HUES64 (cell line): Measurements from ENCODE around the gene CAPG.

ENCODE experiments used
- H3K27ac ChIP-seq: 2 replicates; pipeline ENCODE4 v1.7.0; 2013; ENCODE audit warnings: low read depth, low read length, inconsistent platforms
- H3K27me3 ChIP-seq: 2 replicates; pipeline ENCODE4 v1.6.1; 2013; ENCODE audit warnings: mild to moderate bottlenecking, low read length; ENCODE audit not compliant: insufficient read depth
- H3K36me3 ChIP-seq: 2 replicates; pipeline ENCODE4 v1.6.1; 2013; ENCODE audit warnings: mild to moderate bottlenecking, low read length; ENCODE audit not compliant: insufficient read depth
- H3K4me1 ChIP-seq: 2 replicates; pipeline ENCODE4 v1.6.1; 2013; ENCODE audit warnings: mild to moderate bottlenecking, low read length, moderate library complexity; ENCODE audit not compliant: insufficient read depth
- H3K4me3 ChIP-seq: 2 replicates; pipeline ENCODE4 v1.5.1; 2013; ENCODE audit warnings: mild to moderate bottlenecking, low read length, moderate library complexity
- H3K9ac ChIP-seq: 2 replicates; pipeline ENCODE4 v1.6.1; 2013; ENCODE audit warnings: mild to moderate bottlenecking, low read depth, low read length
- H3K9me3 ChIP-seq: 2 replicates; pipeline ENCODE4 v1.6.1; 2013; ENCODE audit warnings: low read depth, low read length; ENCODE audit not compliant: insufficient read depth
- WGBS: fragments of 150-250, 120-280 bp; methylation state at CpG from one replicate; pipeline ENCODE4 v1.1.7; 2013; ENCODE audit warnings: missing lambda C conversion rate; 5-methylcytosine and 5-hydroxymethylcytosine counted together

Gene CAPG

DNA sequence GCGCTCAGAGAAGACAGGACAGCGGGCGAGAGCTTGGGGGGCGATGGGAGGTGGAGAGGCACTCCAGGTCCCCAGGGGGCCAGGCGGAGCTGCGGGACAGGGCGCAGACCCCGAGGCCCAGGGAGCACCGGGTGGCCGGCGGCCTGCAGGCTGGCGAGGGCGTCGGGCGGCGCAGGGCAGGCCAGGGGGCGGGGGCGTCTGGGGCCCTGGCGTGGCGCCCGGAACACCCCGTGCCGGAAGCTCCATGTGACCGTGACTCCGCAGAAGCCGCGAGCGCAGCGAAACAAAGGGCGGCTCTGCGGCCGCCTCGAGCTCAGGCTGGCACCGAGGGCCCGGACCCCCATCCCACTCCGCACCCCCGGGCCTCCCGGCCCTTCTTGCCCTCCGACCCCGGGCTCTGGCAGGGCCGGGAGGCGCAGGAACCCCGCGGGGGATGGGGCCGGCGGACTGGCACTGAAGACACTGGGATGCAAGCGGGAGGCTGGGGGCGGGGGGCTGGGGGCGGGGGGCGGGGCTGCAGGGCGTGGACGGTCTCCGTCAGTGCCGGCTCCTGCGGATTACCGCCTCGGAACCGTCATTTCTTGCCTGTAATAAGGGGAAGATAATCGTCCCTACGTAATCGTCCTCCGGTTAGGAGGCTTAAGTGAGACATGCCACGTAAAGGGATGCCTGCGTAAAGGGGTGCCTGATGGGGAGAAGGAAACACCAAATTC is 27.5 kb upstream of the CAPG start:
- Histone ChIP-seq H3K27ac (peak overlapping the region; percentile 72), H3K9ac (peak overlapping the region; percentile 92), H3K4me1 (peaks cover 19% of the 10 kb centered on the region), H3K27me3 (peaks cover 8% of the 10 kb centered on the region; the same call in 1 of the 2 replicates), H3K9me3 (no peaks in the 10 kb centered on the region), H3K4me3 (peak overlapping the region; percentile 60), H3K36me3 (no peaks in the 10 kb centered on the region)
- WGBS, result 4% methylated on average over 64 of the region's 64 CpGs

DNA sequence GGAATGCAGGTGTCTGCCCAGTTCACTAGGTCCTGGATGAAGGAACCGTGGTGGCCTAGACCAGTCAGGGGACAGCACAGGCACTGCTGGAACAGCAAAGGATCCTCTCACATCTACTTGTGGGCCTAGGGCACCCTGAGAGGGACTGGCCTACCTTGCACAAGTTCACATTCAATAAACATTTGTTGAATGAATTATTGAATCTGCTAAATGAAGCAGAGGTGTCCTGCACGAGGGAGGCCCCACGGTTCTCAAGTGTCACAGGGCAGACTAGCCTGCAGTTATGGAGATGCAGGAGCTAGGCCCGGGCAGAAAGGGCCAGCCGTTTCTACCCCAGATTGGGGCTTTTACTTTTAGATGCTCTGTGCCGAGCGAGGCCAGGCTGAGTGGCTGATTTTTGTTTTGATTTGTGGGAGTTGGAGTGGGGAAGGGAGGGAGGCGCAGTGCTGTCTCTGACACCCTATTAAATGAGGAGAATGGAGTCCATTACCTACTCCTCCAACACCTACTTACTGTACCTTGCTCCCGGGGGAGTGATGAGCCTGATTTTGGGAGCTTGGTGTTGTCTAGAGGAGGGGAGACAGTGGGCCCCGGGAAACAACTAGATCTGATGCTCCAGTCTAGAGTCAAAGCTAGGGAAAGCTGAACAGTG is 26.8 kb upstream of the CAPG start:
- peak overlapping the region; percentile 49; the same call in 1 of the 2 replicates for H3K27ac ChIP-seq
- H3K27me3 ChIP-seq, result peaks cover 8% of the 10 kb centered on the region; the same call in 1 of the 2 replicates
- peak overlapping the region; percentile 60 for H3K4me3 ChIP-seq
- H3K9me3 ChIP-seq, result no peaks in the 10 kb centered on the region
- WGBS, result 72% methylated on average over 9 of the region's 10 CpGs
- H3K36me3 ChIP-seq, result no peaks in the 10 kb centered on the region
- H3K9ac ChIP-seq, result peak overlapping the region; percentile 92
- peaks cover 20% of the 10 kb centered on the region for H3K4me1 ChIP-seq

DNA sequence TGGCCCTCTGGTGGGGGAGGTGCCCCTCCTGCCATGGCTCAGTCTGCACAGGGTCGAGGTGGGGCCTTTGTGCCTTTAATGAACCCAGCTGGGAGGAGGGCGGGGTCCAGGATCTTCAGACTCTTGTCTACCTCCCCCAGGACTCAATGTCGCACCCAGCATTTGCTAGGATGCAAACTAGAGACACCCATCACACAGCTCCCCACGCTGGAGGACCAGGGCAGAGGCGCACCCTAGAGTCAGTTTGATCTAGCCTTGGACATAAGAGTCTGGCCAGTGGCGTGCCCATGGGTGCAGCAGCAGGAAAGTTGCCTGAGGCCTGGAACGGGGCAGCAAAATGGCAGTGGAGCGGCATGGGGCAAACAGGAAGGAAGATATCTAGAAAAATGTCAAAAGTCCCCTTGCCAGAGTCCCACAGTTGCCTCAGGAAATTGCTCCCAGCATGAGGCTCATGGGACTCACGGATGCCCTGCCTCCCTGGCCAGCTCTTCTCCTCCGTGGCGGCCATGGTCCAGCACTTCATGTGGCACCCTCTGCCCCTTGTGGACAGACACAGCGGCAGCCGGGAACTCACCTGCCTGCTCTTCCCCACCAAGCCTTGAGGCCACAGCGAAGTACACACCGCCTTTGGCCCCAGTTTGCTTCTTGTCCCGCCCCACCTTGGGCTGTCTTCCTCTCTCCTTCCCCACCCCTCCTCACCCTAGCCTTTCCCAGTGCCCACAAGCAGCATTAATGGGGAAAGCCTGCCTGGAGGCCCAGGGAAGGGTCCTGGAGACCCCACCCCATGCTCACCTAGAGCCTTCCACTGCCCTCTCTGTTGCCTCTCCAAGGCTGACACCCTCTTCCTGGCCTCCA is 26.0 kb upstream of the CAPG start:
- WGBS, result 86% methylated on average over 16 of the region's 16 CpGs

DNA sequence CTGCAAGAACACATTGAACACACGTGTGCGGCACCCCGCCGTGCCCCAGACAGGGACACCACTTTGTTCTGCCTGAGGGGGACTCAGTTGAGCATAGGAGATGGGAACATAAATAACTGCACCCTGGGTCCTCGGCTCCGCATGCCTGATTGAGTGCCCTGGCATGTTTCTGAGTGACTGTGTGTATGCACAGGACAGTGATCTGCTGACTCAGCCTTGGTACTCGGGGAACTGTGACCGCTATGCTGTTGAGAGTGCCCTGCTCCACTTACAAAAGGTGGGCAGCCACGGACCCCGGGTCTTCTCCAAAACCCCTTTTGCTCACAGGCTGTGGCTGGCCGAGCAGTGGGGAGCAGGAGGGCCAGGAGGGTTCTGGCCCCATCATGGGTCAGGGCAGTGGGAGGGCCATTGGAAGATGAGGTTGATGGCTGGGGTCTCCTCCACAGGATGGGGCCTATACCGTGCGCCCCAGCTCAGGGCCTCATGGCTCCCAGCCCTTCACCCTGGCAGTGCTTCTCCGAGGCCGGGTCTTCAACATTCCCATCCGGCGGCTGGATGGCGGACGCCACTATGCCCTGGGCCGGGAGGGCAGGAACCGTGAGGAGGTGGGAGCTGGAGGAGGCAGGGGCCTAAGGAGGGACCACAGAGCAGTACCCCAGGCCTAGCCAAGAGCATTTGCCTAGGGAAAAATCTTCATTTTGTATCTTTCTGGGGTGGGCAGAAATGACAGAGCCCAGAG is 25.2 kb upstream of the CAPG start:
- Histone ChIP-seq H3K27ac (no peak overlapping the region), H3K4me1 (peaks cover 29% of the 10 kb centered on the region)

More for the DNA sequence above, 26.0 kb upstream of the CAPG start:
- Histone ChIP-seq H3K36me3 (no peaks in the 10 kb centered on the region), H3K27ac (no peak overlapping the region), H3K4me3 (no peak overlapping the region), H3K4me1 (peaks cover 27% of the 10 kb centered on the region), H3K9ac (no peak overlapping the region), H3K9me3 (no peaks in the 10 kb centered on the region), H3K27me3 (peaks cover 8% of the 10 kb centered on the region; the same call in 1 of the 2 replicates)

DNA sequence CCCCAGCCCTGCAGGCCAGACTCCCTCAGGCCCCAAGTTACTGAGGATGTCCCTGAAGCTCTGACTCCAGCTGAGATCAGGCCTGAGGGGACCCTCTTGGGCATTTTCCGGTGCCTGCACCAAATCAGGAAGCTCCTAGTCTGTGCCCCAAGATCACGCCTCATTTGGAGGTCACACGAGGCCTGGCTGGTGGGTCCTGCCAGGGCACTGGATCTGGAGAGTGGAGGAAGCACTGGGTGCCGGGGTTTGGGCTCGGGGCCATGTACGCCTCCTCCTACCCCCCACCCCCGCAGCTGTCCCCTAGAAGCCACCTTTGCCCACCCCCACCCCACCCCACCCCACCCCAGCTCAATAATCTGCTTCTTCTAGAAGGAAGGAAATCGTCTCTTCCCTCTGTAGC is 24.5 kb upstream of the CAPG start:
- 87% methylated on average over 4 of the region's 8 CpGs for WGBS
- Histone ChIP-seq H3K9ac (no peak overlapping the region), H3K27me3 (peaks cover 8% of the 10 kb centered on the region; the same call in 1 of the 2 replicates), H3K9me3 (no peaks in the 10 kb centered on the region), H3K4me1 (peaks cover 36% of the 10 kb centered on the region), H3K36me3 (no peaks in the 10 kb centered on the region), H3K4me3 (no peak overlapping the region), H3K27ac (no peak overlapping the region)

More for the DNA sequence above, 25.2 kb upstream of the CAPG start:
- Histone ChIP-seq H3K36me3 (no peaks in the 10 kb centered on the region), H3K9me3 (no peaks in the 10 kb centered on the region), H3K27me3 (peaks cover 8% of the 10 kb centered on the region; the same call in 1 of the 2 replicates), H3K9ac (no peak overlapping the region), H3K4me3 (no peak overlapping the region)
- WGBS, result 91% methylated on average over 21 of the region's 21 CpGs

DNA sequence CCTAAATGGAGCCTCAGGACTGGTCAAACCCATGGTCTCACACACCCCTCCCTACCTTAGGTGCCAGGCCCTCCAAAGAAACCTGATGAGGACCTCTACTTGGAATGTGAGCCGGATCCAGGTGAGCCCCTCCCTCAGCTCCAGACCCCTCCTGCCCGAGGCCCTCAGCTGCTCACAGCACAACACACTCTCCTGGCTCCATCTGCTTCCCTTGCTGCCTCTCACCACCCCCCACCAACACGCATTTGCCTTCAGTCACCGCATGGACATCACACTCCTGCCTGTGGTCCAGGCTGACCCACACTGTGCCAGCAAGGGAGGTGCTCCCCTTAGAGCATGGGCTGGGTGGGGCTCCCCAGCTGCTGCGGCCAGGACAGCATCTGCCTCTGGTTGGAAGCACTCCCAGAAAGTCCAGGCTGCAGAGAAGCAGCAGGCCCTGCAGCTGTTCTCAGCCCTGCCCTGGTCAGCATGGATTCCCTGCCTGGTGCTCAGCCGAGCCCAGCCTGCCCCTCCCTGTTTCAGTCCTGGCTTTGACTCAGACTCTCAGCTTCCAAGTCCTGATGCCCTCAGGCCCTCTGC is 23.4 kb upstream of the CAPG start:
- H3K36me3 ChIP-seq, result no peaks in the 10 kb centered on the region
- H3K27ac ChIP-seq, result no peak overlapping the region
- no peak overlapping the region for H3K4me3 ChIP-seq
- peaks cover 46% of the 10 kb centered on the region for H3K4me1 ChIP-seq
- WGBS, result 64% methylated on average over 6 of the region's 6 CpGs
- H3K27me3 ChIP-seq, result peaks cover 15% of the 10 kb centered on the region
- no peak overlapping the region for H3K9ac ChIP-seq
- no peaks in the 10 kb centered on the region for H3K9me3 ChIP-seq

DNA sequence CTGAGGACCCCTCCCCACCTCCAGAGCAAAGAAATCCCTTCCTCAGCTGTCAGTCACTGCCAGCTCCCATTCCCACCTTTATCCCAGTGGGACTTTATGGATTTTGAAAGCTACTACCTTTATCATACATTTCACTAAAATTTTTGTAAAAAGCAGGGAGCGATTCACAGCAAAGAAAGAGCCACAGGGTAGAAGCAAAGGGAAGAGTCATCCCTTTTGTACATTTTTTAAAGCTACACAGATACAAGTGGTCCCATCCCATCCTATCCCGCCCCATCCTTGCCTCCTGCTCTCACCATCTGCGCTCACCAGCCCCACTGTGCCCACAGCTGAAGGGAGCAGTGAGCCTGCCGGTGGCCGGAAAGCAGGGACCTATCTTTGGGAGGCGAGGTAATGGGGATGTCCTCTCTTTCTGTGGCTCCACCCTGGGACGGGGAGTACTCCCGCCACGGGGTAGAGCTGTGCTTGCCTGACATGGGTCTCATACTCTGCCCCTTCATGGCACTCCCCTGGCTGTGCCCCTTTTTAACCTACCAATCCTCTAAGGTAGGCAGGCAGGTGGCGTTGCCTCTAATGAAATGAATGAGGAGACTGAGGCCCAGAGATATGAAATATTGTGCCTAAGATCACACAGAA is 21.5 kb upstream of the CAPG start:
- Histone ChIP-seq H3K9ac (no peak overlapping the region), H3K4me3 (peak overlapping the region; percentile 53), H3K27ac (peak overlapping the region; percentile 51; the same call in 1 of the 2 replicates), H3K27me3 (peaks cover 15% of the 10 kb centered on the region), H3K4me1 (peaks cover 37% of the 10 kb centered on the region), H3K36me3 (no peaks in the 10 kb centered on the region), H3K9me3 (no peaks in the 10 kb centered on the region)
- 48% methylated on average over 10 of the region's 10 CpGs for WGBS

DNA sequence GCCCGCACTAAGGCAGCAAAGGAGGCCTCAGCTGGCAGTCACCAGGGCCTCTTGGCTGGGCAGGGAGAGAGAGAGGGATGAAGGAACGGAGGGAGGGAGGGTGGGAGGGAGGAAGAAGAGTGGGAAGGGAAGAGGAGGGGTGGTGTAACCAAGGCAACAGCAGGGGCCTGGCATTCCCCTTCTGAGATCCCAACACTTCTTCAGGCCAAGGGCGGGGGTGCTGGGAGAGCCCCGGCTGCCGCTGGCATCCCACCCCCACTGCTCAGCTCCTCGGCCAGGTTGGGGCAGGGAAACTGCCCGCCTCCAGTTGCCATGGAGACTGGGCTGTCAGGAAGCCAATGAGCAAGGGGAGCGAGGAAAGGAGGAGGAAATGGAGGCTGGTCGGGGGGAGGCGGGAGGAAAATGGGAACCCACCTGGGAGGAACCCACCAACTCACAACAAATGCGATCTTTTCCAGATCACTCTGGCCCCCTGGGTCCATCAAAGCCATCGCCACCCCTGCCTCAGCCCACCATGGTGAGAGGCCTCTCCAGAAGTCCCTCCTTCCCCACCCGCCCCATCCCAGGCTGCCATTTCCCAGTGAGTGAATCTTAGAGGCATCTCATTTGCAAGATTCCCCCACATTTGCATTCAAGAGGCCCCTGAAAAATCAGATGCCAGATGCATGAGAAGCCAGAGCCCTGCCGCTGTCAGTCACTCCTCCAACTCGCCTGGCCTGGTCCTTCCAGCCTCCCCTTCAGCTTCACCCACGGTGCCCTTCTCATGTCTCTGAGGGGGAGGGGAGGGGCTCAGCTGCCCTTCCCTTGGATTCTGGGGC is 20.8 kb upstream of the CAPG start:
- Histone ChIP-seq H3K9ac (no peak overlapping the region), H3K36me3 (no peaks in the 10 kb centered on the region), H3K9me3 (no peaks in the 10 kb centered on the region), H3K27me3 (peaks cover 13% of the 10 kb centered on the region), H3K4me3 (peak overlapping the region; percentile 53), H3K27ac (peak overlapping the region; percentile 51; the same call in 1 of the 2 replicates), H3K4me1 (peaks cover 32% of the 10 kb centered on the region)
- WGBS, result 6% methylated on average over 14 of the region's 16 CpGs

DNA sequence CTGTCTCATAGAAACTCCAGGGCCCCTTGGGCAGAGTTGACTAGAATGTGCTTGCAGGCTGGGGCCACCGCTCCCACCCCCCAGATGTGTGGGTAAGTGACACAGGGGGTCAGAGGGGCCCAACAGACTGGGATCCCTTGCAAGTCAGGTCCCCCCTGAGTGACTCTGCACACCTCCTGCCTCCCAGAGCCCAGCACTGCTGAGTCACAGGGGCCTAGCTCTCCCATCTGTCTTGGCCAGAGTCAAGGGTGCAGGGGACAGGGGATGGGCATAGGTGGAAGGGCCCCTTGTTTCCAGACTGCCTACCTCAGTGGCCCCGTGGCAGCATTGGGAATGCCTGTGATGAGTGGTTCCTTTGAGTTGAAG is 19.7 kb upstream of the CAPG start:
- peaks cover 13% of the 10 kb centered on the region for H3K27me3 ChIP-seq
- no peak overlapping the region for H3K27ac ChIP-seq
- H3K9me3 ChIP-seq, result no peaks in the 10 kb centered on the region
- H3K9ac ChIP-seq, result no peak overlapping the region
- no peaks in the 10 kb centered on the region for H3K36me3 ChIP-seq
- H3K4me3 ChIP-seq, result no peak overlapping the region
- WGBS, result 79% methylated on average over 2 of the region's 2 CpGs
- H3K4me1 ChIP-seq, result peaks cover 32% of the 10 kb centered on the region
